Measurements from ENCODE around the gene CELA1.
"Not testable (repeated sequence)": the region's sequence is repeated elsewhere in the genome, so short reads cannot be mapped to it uniquely, and the experiment has no call there.

Gene CELA1

DNA sequence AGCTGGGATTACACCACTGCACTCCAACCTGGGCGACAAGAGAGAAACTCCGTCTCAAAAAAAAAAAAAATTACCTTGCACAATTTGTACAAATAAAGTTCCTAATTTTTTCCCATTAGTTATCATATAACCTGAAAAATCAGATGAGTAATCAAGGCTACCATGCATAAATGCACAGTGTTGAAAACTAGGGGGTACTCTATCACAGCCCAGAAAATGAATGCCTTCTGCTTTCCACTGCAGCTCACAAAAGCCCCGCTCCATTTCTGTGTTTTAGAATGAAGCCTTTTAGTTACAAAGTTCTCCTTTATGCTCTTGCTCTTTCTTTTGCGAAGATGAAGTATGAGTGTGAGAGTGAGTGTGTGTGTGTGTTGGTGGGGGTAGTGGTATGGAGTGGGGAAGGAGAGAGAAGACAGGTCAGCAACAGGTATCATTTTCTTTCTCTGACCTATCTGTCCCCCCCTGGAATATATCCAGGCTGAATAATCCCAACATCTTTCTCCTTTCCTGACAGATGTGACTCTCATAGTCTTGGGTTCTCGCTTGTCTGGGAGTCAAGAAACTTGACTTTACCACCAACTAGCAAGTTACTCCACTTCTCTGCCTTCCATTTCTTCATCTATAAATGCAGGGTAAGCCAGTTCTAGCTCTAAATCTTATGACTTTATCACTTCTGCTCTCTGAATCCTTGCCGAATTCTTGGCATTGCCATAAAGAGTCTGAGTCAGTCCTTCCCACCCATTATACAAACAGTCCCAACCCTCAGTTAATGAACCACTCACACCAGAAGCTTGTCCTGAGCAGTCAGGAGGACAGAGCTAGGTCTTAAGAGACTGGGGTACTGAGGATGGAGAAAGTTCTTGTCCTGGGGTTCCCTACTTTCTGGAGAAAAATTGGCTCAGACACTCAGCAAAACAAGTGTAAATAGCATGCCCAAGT lies 38.6 kb downstream of the CELA1 start:
- DNase-seq = no peak

DNA sequence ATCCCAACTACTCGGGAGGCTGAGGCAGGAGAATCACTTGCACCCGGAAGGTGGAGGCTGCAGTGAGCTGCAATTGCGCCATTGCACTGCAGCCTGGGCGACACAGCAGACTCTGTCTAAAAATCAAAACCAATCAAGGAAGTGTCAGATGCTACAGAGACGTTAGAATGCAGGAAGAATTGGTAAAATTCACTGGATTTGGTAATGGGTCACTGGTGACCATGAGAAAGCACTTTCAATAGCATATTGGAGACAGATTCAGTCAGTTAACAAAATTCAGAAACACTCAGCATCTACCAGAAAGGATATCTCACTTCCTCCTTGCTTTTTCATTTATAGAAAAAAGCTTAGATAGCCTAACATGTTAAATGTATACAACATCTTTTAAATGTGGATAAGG lies 40.0 kb downstream of the CELA1 start:
- no peak for DNase-seq

DNA sequence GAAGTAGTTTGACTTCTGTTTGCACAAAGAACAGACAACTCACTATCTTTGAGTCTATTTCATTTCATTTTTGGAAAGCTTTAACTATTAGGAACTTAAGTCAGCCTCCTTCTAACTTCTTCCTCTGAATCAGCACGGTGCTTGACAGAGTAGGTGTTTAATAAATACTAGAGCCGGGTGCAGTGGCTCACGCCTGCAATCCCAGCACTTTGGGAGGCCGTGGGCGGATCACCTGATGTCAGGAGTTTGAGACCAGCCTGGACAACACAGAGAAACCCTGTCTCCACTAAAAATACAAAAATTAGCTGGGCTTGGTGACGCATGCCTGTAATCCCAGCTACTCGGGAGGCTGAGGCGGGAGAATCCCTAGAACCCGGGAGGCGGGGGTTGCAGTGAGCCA lies 45.7 kb downstream of the CELA1 start:
- not testable (repeated sequence) for DNase-seq

DNA sequence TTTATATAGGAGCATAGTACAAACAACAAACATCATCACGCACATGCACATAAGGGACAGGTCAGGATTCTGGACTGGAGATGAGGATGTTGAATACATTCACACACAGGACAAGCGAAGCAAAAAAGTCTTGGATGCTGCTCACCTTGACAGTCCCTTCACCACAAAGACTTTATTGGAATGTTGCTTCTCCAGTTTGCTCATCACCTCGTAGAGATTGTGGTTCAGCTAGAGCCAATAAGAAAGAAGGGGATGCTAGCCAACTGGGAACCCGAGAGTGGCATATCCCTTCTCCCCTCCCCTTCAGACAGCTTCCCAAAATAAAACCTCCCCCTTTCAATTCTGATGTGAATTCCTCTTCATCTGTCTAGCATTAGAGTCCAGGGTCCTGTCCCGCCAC lies 50.8 kb downstream of the CELA1 start:
- no peak for DNase-seq

DNA sequence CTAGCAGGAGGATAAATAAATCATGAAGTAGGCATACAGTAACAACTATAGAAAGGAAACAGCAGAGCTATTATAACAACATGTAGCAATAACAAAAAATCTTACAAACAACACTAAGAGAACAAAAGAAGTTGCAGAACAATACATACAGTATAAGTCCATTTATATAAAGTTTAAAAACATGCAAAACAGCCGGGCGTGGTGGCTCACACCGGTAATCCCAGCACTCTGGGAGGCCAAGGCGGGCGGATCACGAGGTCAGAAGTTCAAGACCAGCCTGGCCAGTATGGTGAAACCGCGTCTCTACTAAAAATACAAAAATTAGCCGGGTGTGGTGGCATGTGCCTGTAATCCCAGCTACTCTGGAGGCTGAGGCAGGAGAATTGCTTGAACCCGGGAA lies 52.4 kb downstream of the CELA1 start:
- DNase-seq = not testable (repeated sequence)

DNA sequence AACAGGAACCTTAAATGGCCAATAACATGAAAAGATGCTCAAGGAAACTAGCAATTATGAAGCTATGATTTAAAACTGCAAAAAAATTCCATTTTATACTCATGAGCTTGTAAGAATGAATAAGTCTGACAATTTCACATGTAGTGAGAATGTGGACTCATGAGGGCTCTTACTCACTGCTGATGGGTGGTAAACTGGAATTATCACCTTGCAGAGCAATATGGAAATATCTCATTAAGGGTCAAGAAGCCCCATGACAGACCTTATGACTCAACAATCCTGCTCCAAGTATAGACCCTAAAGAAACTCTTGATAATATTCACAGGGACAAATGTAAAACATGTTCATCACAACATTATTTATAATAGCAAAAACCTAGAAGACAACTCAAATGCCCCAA lies 52.8 kb downstream of the CELA1 start:
- DNase-seq = no peak

DNA sequence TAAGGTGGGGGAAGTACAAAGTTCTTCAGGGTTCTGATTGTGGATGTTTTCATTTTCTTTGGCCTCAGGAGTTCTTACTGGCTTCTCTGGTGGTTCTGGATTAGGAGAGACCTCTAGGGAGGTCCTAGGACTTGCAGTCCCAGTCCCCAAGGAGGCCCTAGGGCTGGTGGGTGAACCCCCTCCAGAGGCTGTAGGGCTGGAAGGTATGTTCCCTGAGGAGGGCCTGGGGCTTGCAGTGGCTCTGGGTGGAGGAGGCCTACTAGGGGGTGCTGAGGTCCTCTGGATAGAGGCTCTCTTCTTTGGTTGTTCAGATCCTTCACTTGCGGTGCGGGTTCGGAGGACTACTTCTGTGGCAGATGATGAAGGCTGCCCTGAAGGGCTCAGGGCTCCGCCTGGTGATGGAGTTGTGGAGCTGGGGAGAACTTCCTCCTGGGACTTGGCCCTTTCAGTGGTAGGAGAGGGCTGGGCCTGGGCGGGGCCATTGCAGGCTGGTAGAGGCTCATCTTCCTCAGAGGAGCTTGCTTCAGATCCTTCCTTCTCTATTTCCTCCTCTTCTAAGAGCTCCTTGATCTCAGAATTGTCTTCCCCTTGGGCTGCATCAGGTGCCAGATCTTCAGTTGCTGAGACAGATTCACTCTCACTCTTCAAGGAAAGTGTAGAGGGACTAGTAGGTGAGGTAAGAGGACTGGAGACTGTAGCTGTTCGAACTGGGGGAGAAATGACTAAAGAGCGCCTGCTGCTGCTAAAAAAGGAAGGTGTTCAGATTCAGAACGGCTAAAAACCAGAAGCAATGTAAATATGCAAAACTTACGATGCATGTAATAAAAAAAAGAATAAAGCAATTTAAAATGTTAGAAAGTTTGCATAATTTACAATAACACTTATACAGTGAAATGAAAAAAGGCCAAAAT lies 54.6 kb downstream of the CELA1 start:
- DNase-seq = not testable (repeated sequence)

DNA sequence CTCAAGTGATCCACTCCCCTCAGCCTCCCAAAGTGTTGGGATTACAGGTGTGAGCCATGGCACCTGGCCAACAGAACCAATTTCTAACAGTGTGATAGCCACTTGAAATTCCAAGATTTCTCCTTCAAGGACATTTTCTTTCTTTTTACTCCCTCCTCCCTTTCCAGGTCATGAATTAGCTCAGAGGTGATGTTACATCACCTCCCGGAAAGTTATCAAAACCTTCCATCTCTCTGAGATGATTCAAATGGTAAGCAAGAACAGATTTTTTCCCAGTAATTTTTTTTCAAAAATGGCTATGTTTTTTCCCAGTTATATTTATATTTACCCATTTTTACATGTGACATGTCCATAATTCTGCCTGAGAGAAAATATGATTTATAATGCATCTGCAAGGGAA lies 60.6 kb downstream of the CELA1 start:
- no peak for DNase-seq

DNA sequence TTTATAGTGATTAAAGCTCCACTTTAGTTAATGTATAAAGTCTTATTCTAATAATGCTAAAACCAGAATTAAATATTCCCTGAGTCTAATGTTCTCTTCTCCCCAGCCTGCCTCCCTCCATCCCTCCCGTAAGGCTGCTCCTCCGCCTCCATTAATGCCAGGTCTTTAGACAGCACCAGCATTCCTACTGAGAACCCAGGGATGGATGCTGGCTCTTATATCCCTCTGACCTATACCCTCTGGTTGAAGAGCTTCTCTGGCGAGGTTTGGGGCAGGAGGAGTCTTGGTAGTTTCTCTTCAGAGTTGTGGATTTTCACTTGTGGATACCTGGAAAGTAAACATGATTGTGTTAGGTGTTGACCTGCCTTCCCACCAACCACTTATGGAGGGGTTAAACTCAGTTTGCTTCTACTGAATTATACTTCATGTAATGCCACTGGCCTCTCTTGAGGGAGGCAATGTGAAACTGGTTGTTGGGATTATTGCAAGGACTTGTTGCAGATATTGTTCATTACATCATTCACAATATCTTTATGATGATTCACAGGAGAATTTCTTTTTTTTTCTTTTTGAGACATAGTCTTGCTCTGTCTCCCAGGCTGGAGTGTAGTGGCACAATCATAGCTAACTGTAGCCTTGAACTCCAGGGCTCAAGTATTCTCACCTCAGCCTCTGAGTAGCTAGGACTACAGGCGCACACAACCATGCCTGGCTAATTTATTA lies 65.1 kb downstream of the CELA1 start:
- DNase-seq = no peak

Measured in NCI-H1092 treated with DMSO at 0.1 percent for 48 hours (cell line).